Brain microvascular endothelial cell (primary cell): ENCODE measurements around the gene CNTLN.

Source experiments
- DNase-seq: peaks from one replicate; pipeline ENCODE4 v3.0.0-alpha.2; 2020
- H3K27ac ChIP-seq: fragments of 250-450 bp; sonication (Bioruptor Pico); 2 replicates; pipeline ENCODE4 v1.5.1; 2020; ENCODE audit warnings: mild to moderate bottlenecking, moderate library complexity
- H3K27me3 ChIP-seq: fragments of 250-450 bp; sonication (Bioruptor Pico); replicated peaks from 2 replicates; pipeline ENCODE4 v1.5.1; 2020; ENCODE audit warnings: mild to moderate bottlenecking
- H3K36me3 ChIP-seq: fragments of 250-450 bp; sonication (Bioruptor Pico); replicated peaks from 2 replicates; pipeline ENCODE4 v1.5.1; 2020; ENCODE audit warnings: mild to moderate bottlenecking
- H3K4me3 ChIP-seq: 2 replicates; pipeline ENCODE4 v1.5.1; 2011; ENCODE audit warnings: low read depth, mild to moderate bottlenecking, control low read depth, low read length, moderate library complexity
- in situ Hi-C: cut with HindIII; loops from 2 replicates; pipeline ENCODE4 v1.10.0; 2017; ENCODE audit warnings: low sequenced_read_pairs, low pct_ligation_motif_present
- TF ChIP-seq, protein P1 (sequence below): IDR thresholded peaks from 2 replicates; pipeline ENCODE4 v1.5.1; 2011; ENCODE audit warnings: low read depth, mild to moderate bottlenecking, moderate library complexity, low read length, control low read depth, inconsistent platforms; ENCODE audit errors: missing control alignments

Gene CNTLN

DNA sequence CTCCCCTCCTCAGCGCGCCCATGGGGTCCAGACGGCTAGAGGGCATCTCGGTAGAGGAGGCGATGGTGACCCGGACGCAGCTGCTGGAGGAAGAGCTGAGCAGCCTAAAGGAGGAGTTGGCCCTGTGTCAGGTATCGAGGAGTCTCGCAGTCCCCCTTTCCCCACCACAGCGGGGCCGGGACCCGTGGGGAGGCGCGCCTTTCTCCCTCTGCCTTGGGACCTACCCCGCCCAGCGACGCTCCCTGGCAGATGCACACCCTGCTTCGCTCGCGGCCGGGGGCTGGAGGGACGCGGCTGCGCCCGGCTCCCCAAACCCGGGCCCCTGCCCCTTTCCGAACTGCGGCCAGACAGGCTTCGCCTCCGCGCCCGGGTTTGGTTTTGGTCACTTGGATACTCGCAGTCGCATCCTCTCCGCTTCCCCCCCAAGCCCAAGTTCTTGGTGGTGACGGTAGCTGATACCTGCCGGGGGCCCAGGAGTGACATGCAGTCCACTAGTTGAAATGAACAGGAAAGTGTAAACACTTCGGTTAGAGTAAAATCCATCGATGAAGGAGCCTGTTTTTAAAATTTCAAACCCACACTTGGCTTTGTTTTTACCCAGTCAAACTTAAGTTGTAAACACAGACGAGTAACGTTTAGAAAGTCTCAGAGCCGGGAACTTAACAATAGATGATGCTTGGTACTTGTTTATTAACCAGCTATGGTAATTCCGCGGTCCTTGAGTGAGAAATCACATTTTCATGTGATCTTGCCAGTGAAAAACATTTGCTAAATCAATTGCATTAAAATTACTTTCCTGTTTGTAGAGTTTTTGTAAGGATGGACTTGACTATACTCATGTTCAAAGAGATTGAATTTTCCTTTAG is 688 bp downstream of the CNTLN start:
- H3K27me3 ChIP-seq, result no peaks in the 10 kb centered on the region
- H3K36me3 ChIP-seq, result no peaks in the 10 kb centered on the region
- TF ChIP-seq, protein P1, sequence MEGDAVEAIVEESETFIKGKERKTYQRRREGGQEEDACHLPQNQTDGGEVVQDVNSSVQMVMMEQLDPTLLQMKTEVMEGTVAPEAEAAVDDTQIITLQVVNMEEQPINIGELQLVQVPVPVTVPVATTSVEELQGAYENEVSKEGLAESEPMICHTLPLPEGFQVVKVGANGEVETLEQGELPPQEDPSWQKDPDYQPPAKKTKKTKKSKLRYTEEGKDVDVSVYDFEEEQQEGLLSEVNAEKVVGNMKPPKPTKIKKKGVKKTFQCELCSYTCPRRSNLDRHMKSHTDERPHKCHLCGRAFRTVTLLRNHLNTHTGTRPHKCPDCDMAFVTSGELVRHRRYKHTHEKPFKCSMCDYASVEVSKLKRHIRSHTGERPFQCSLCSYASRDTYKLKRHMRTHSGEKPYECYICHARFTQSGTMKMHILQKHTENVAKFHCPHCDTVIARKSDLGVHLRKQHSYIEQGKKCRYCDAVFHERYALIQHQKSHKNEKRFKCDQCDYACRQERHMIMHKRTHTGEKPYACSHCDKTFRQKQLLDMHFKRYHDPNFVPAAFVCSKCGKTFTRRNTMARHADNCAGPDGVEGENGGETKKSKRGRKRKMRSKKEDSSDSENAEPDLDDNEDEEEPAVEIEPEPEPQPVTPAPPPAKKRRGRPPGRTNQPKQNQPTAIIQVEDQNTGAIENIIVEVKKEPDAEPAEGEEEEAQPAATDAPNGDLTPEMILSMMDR, result no peak
- peak; percentile 11 for DNase-seq
- peak overlapping the region; percentile 98 for H3K4me3 ChIP-seq
- in situ Hi-C loops, result no loop called here
- H3K27ac ChIP-seq, result peak overlapping the region; percentile 71

DNA sequence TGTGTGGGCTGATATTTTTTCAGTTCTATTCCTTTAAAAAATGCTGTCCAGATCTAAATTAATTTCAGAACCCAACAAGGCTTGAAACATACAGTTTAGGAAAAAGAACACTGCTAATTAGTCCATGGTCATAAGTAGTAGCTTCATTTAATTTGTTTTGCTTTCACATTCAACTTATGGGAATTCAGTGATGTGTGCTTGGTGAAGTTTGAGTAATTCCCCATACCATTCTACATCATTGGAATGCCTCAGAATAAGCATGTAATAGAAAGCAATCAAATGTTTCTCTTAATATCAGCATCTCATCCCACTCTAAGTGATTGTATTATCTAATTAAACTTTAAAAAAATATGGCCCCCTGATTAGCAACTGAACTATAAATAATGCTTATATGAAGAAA is 2.7 kb downstream of the CNTLN start:
- Histone ChIP-seq H3K4me3 (no peak overlapping the region), H3K27me3 (no peaks in the 10 kb centered on the region), H3K36me3 (no peaks in the 10 kb centered on the region), H3K27ac (no peak overlapping the region)
- no peak for DNase-seq
- TF ChIP-seq, protein P1, result no peak
- in situ Hi-C loops, result no loop called here

DNA sequence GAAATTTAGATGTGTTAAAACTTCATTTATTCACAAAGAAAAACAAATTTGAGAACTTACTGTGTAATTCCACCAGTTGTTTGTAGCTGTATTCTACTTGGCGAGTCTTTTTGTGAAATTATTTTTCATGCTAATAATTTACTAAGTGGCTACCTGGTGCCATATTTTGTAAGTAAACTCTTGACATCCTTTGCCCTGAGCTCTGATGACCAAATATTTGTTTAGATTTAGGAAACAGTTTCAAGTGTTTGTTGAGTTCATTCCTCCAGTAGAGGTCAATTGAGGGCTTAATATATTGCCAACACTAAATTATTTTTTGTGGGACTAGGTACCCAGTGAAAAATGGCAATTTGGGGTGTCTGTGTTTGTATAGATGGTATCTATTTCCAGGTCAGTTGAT is 3.7 kb downstream of the CNTLN start:
- in situ Hi-C loops, result no loop called here
- Histone ChIP-seq H3K27ac (no peak overlapping the region), H3K4me3 (no peak overlapping the region), H3K27me3 (no peaks in the 10 kb centered on the region), H3K36me3 (no peaks in the 10 kb centered on the region)
- DNase-seq, result no peak
- TF ChIP-seq, protein P1, result no peak

DNA sequence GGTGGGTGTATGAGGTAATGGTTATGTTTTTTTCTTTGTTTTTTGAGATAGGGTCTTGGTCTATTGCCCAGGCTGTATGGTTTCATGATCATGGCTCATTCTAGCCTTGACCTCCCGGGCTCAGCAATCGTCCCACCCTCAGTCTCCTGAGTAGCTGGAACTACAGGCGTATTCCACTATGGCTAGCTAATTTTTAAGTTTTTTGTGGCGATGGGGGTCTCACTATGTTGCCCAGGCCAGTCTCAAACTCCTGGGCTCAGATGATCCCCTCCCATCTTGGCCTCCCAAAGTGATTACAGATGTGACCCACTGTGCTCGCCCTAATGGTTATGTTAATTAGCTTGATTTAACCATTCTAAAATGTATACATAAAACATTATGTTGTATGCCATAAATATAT is 5.6 kb downstream of the CNTLN start:
- no peak overlapping the region for H3K4me3 ChIP-seq
- H3K36me3 ChIP-seq, result no peaks in the 10 kb centered on the region
- H3K27ac ChIP-seq, result no peak overlapping the region
- H3K27me3 ChIP-seq, result no peaks in the 10 kb centered on the region
- TF ChIP-seq, protein P1, result no peak
- in situ Hi-C loops, result no loop called here
- DNase-seq, result no peak

DNA sequence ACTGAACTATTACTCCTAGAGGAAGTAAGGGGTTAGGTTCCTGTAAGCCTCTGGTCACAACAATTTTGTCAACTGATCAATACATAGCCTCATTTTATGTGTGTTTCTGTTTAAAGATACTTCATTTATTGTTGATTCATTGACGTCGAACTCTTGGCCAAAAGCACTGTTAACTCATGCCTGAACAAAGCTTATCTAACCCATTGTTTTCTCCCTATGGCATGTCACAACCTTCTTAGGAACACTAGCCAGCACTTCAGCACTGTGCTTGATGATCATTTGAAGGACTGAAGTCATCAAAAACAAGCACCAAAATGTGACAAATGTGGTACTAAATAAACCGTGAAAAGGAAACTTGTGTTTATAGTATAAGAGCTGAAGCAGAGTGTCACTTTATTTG is 13.5 kb downstream of the CNTLN start:
- H3K27me3 ChIP-seq, result no peaks in the 10 kb centered on the region
- no peak overlapping the region for H3K27ac ChIP-seq
- H3K36me3 ChIP-seq, result no peaks in the 10 kb centered on the region
- no peak for DNase-seq
- in situ Hi-C loops, result no loop called here
- TF ChIP-seq, protein P1, result no peak
- no peak overlapping the region for H3K4me3 ChIP-seq

DNA sequence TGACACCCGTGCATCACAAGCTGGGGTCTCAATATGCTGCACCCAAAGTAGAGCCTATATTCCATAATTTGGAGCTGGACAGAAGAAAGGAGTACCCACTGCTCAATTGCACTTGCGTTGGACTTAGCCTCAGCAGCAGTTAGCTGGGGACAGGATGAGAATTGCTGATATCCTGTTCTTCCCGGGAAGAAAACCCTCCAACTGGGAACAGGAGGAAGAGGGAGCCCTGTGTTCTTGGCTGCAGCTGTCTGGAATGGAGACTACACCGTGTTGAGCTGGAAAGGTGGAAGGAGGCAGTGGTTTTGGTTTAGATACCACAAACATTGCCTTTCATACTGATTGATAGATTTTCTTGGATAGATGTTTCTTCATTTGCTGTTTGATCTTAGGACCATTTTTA is 24.6 kb downstream of the CNTLN start:
- in situ Hi-C loops, result no loop called here
- DNase-seq, result no peak
- Histone ChIP-seq H3K27me3 (no peaks in the 10 kb centered on the region), H3K4me3 (no peak overlapping the region), H3K36me3 (no peaks in the 10 kb centered on the region), H3K27ac (no peak overlapping the region)
- TF ChIP-seq, protein P1, result no peak
